Measurements from ENCODE around the gene CGA. TPM values are rescaled to one million over a fixed set of nuclear protein-coding genes. Genes with fewer than 3 reads are reported as not detected.

Gene CGA
- total RNA-seq, 1 donor from 2014 or later, result 0.43 TPM

- H3K36me3 Mint-ChIP-seq, result no peaks in the 10 kb centered on the region
- no peaks in the 10 kb centered on the region for H3K9me3 Mint-ChIP-seq
- H3K4me1 Mint-ChIP-seq (ENCODE audit: unreplicated experiment), result no peaks in the 10 kb centered on the region
- no peak overlapping the region for H3K4me3 Mint-ChIP-seq
- peaks cover 12% of the 10 kb centered on the region for H3K27me3 Mint-ChIP-seq
- no peak for DNase-seq (ENCODE audit: extremely low spot score, unreplicated experiment)
- TF ChIP-seq CTCF (conservative IDR thresholded peaks at IDR 0.05), result no peak
- H3K27ac Mint-ChIP-seq, result no peak overlapping the region
These were observed 2.5 kb downstream of the CGA start for GRCh38 chr6:87092435-87092834.

- H3K4me1 Mint-ChIP-seq (ENCODE audit: unreplicated experiment), result no peaks in the 10 kb centered on the region
- no peaks in the 10 kb centered on the region for H3K9me3 Mint-ChIP-seq
- no peak for TF ChIP-seq CTCF (conservative IDR thresholded peaks at IDR 0.05)
- no peak overlapping the region for H3K4me3 Mint-ChIP-seq
- no peak for DNase-seq (ENCODE audit: extremely low spot score, unreplicated experiment)
- no peak overlapping the region for H3K27ac Mint-ChIP-seq
- H3K36me3 Mint-ChIP-seq, result no peaks in the 10 kb centered on the region
- H3K27me3 Mint-ChIP-seq, result peaks cover 6% of the 10 kb centered on the region
These were observed 5.8 kb downstream of the CGA start for GRCh38 chr6:87089135-87089534.

- H3K4me3 Mint-ChIP-seq, result no peak overlapping the region
These were observed 6.8 kb downstream of the CGA start for GRCh38 chr6:87088076-87088475.

GRCh38 chr6:87082160-87082721, 12.7 kb downstream of the CGA start:
- no peak for TF ChIP-seq CTCF (conservative IDR thresholded peaks at IDR 0.05)
- DNase-seq (ENCODE audit: extremely low spot score, unreplicated experiment), result no peak
- Mint-ChIP-seq H3K27ac (no peak overlapping the region), H3K9me3 (no peaks in the 10 kb centered on the region), H3K4me1 (ENCODE audit: unreplicated experiment) (no peaks in the 10 kb centered on the region), H3K36me3 (no peaks in the 10 kb centered on the region), H3K4me3 (no peak overlapping the region), H3K27me3 (peaks cover 26% of the 10 kb centered on the region)

More at GRCh38 chr6:87088076-87088475, 6.8 kb downstream of the CGA start:
- Mint-ChIP-seq H3K9me3 (no peaks in the 10 kb centered on the region), H3K4me1 (ENCODE audit: unreplicated experiment) (no peaks in the 10 kb centered on the region), H3K36me3 (no peaks in the 10 kb centered on the region), H3K27me3 (peaks cover 7% of the 10 kb centered on the region), H3K27ac (no peak overlapping the region)
- no peak for TF ChIP-seq CTCF (conservative IDR thresholded peaks at IDR 0.05)
- DNase-seq (ENCODE audit: extremely low spot score, unreplicated experiment), result no peak

- Mint-ChIP-seq H3K27me3 (peaks cover 26% of the 10 kb centered on the region), H3K4me1 (ENCODE audit: unreplicated experiment) (peaks cover 5% of the 10 kb centered on the region), H3K9me3 (no peaks in the 10 kb centered on the region), H3K4me3 (no peak overlapping the region), H3K27ac (no peak overlapping the region), H3K36me3 (no peaks in the 10 kb centered on the region)
- TF ChIP-seq CTCF (conservative IDR thresholded peaks at IDR 0.05), result peak; percentile 93
- DNase-seq (ENCODE audit: extremely low spot score, unreplicated experiment), result peak; percentile 72
These were observed 15.8 kb downstream of the CGA start for GRCh38 chr6:87078983-87079616.

Data from type B pancreatic cell (in vitro differentiated cells).